OCI-LY3 (cell line): ENCODE measurements around the gene ABCF3.

Experiments
- H2AFZ ChIP-seq: fragments of 200-600, 300-600 bp; shearing (Covaris generic); 2 replicates; pipeline ENCODE4 v1.6.0; 2014; ENCODE audit warnings: antibody characterized with exemption, low read depth, low read length
- H3K27ac ChIP-seq: fragments of 200-600, 300-600 bp; sonication (generic); 2 replicates; pipeline ENCODE4 v1.5.1; 2014; ENCODE audit warnings: mild to moderate bottlenecking, low read length, moderate library complexity, mixed read lengths
- H3K27me3 ChIP-seq: fragments of 200-600, 300-600 bp; sonication (generic); 2 replicates; pipeline ENCODE4 v1.6.1; 2014; ENCODE audit warnings: low read depth, low read length, mixed read lengths
- H3K36me3 ChIP-seq: fragments of 200-600, 300-600 bp; sonication (generic); replicated peaks from 2 replicates; pipeline ENCODE3; 2014; ENCODE audit warnings: low read depth, low read length, mixed read lengths
- H3K4me1 ChIP-seq: fragments of 300-600, 200-600 bp; sonication (generic); 2 replicates; pipeline ENCODE4 v1.6.1; 2014; ENCODE audit warnings: low read length, mixed read lengths
- H3K4me2 ChIP-seq: fragments of 200-600, 300-600 bp; sonication (generic); 2 replicates; pipeline ENCODE4 v1.6.1; 2014; ENCODE audit warnings: low read length, mixed read lengths
- H3K4me3 ChIP-seq: fragments of 300-600, 200-600 bp; sonication (generic); 2 replicates; pipeline ENCODE4 v1.5.1; 2014; ENCODE audit warnings: antibody characterized with exemption, mild to moderate bottlenecking, low read length, moderate library complexity
- H3K79me2 ChIP-seq: fragments of 300-600, 200-600 bp; shearing (Covaris generic); 2 replicates; pipeline ENCODE4 v1.6.1; 2014; ENCODE audit warnings: mild to moderate bottlenecking, low read length, mixed read lengths
- H3K9ac ChIP-seq: fragments of 300-600, 200-600 bp; shearing (Covaris generic); 2 replicates; pipeline ENCODE4 v1.6.0; 2014; ENCODE audit warnings: mild to moderate bottlenecking, low read length, moderate library complexity
- H3K9me3 ChIP-seq: fragments of 200-600, 300-600 bp; shearing (Covaris generic); 2 replicates; pipeline ENCODE4 v1.6.1; 2014; ENCODE audit warnings: low read length, mixed read lengths; ENCODE audit not compliant: insufficient read depth
- H4K20me1 ChIP-seq: fragments of 200-600, 300-600 bp; sonication (generic); 2 replicates; pipeline ENCODE4 v1.6.1; 2016; ENCODE audit warnings: low read length, mixed read lengths; ENCODE audit not compliant: insufficient read depth
- CTCF ChIP-seq: fragments of 200-600, 300-600 bp; sonication (generic); IDR thresholded peaks from 2 replicates; pipeline ENCODE4 v1.5.1; 2014; ENCODE audit warnings: antibody characterized with exemption, low read length, low read depth
- EZH2phosphoT487 ChIP-seq: fragments of 200-600 bp; shearing (Covaris generic); IDR thresholded peaks from 2 replicates; pipeline ENCODE4 v1.6.1; 2018; ENCODE audit warnings: antibody characterized with exemption, mixed run types, low read depth

The ABCF3 gene

GRCh38 chr3:184144505-184144904 lies 41.5 kb upstream of the ABCF3 start:
- Histone ChIP-seq H3K27me3 (no peaks in the 10 kb centered on the region), H3K9me3 (no peaks in the 10 kb centered on the region), H3K27ac (no peak overlapping the region), H2AFZ (no peak overlapping the region), H4K20me1 (no peaks in the 10 kb centered on the region), H3K9ac (no peak overlapping the region), H3K36me3 (peaks cover 58% of the 10 kb centered on the region), H3K4me1 (peaks cover 10% of the 10 kb centered on the region), H3K4me2 (no peak overlapping the region), H3K4me3 (no peak overlapping the region), H3K79me2 (peaks cover 8% of the 10 kb centered on the region; the same call in 1 of the 2 replicates)
- TF ChIP-seq EZH2phosphoT487: no peak
- TF ChIP-seq CTCF: no peak

- Histone ChIP-seq H3K27ac (no peak overlapping the region), H3K79me2 (peaks cover 6% of the 10 kb centered on the region; the same call in 1 of the 2 replicates), H3K9me3 (no peaks in the 10 kb centered on the region), H3K9ac (no peak overlapping the region), H2AFZ (no peak overlapping the region), H3K27me3 (no peaks in the 10 kb centered on the region), H3K4me2 (no peak overlapping the region), H3K36me3 (peaks cover 55% of the 10 kb centered on the region), H4K20me1 (no peaks in the 10 kb centered on the region), H3K4me3 (no peak overlapping the region), H3K4me1 (peaks cover 10% of the 10 kb centered on the region)
- peak; percentile 48 for TF ChIP-seq CTCF
- TF ChIP-seq EZH2phosphoT487: no peak
Measured at GRCh38 chr3:184145111-184145524, 40.9 kb upstream of the ABCF3 start.

GRCh38 chr3:184145751-184146270 lies 40.2 kb upstream of the ABCF3 start:
- Histone ChIP-seq H3K4me1 (peaks cover 10% of the 10 kb centered on the region), H3K4me3 (no peak overlapping the region), H3K27ac (no peak overlapping the region), H2AFZ (no peak overlapping the region), H3K27me3 (no peaks in the 10 kb centered on the region), H3K9me3 (no peaks in the 10 kb centered on the region), H3K79me2 (no peaks in the 10 kb centered on the region), H4K20me1 (no peaks in the 10 kb centered on the region), H3K4me2 (no peak overlapping the region), H3K36me3 (peaks cover 48% of the 10 kb centered on the region), H3K9ac (no peak overlapping the region)
- no peak for TF ChIP-seq CTCF
- TF ChIP-seq EZH2phosphoT487: no peak

GRCh38 chr3:184148076-184148475 lies 37.9 kb upstream of the ABCF3 start:
- no peak for TF ChIP-seq CTCF
- no peak for TF ChIP-seq EZH2phosphoT487
- Histone ChIP-seq H3K27me3 (no peaks in the 10 kb centered on the region), H3K9ac (no peak overlapping the region), H3K4me3 (no peak overlapping the region), H3K36me3 (peaks cover 31% of the 10 kb centered on the region), H3K79me2 (no peaks in the 10 kb centered on the region), H3K9me3 (no peaks in the 10 kb centered on the region), H3K4me1 (peaks cover 5% of the 10 kb centered on the region), H3K27ac (no peak overlapping the region), H4K20me1 (no peaks in the 10 kb centered on the region), H3K4me2 (no peak overlapping the region), H2AFZ (no peak overlapping the region)
